ENCODE results near the gene CDCP2.
"Not testable (repeated sequence)": the region's sequence is repeated elsewhere in the genome, so short reads cannot be mapped to it uniquely, and the experiment has no call there.

Gene CDCP2

DNA sequence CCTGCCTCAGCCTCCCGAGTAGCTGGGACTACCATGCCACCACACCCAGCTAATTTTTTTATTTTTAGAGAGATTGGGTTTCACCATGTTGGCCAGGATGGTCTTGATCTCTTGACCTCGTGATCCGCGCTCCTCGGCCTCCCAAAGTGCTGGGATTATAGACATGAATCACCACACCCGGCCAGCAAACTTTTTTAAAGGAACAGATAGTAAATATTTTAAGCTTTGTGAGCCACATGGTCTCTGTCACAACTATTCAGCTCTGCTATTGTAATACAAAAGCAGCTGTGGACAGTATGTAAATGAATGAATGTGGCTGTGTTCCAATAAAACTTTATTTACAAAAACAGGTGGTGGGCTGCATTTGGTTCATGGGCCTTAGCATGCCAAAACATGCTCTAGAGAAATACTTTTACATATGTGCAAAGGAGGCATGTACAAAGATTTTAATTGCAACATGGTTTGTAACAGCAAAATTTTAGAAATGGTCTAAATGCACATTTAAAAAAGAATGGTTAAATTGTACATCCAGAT, 47.0 kb downstream of the CDCP2 start:
- H3K4me1 Mint-ChIP-seq (ENCODE audit: low read depth), result no peaks in the 10 kb centered on the region
- H3K36me3 Mint-ChIP-seq (ENCODE audit: low read depth), result peaks cover 13% of the 10 kb centered on the region
- H3K27ac Mint-ChIP-seq, result no peak overlapping the region
- no peaks in the 10 kb centered on the region for H3K27me3 Mint-ChIP-seq (ENCODE audit: low read depth)
- no peak overlapping the region for H3K4me3 Mint-ChIP-seq
- peaks cover 5% of the 10 kb centered on the region for H3K9me3 Mint-ChIP-seq

DNA sequence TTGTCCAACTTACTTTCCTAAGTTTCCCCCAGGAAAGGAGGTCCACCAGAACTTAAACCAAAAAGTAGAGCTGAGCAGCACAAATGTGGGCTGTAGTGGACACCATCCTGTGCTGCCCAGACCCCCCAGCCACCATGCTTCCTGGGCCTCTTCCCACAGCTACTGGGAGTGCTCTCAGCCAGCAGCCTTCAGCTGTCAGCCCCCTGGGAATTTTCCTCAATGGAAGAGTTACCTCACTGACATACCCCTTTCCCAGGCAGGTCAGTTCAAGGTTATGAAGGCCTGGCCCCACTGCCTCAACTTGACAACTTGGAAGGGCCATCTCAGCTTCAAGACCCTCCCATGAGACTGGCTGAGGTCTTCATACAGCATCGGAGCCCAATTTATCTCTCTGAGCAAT, 47.7 kb downstream of the CDCP2 start:
- no peak overlapping the region for H3K4me3 Mint-ChIP-seq
- no peaks in the 10 kb centered on the region for H3K4me1 Mint-ChIP-seq (ENCODE audit: low read depth)
- no peaks in the 10 kb centered on the region for H3K27me3 Mint-ChIP-seq (ENCODE audit: low read depth)
- H3K36me3 Mint-ChIP-seq (ENCODE audit: low read depth), result peaks cover 18% of the 10 kb centered on the region
- H3K27ac Mint-ChIP-seq, result no peak overlapping the region
- H3K9me3 Mint-ChIP-seq, result peaks cover 5% of the 10 kb centered on the region

DNA sequence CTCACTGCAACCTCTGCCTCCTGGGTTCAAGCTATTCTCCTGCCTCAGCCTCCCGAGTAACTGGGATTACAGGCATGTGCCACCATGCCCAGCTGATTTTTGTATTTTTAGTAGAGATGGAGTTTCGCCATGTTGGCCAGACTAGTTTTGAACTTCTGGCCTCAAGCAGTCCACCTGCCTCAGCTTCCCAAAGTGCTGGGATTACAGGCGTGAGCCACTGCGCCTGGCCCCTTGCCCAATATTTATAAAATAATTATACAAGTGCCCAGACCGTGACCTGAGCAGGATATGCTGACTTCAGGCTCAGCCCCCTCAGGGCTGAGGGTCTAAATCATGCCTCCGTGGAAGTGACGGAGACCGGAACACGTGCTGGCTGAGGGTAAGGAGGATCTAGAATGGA, 48.2 kb downstream of the CDCP2 start:
- not testable (repeated sequence) for H3K27me3 Mint-ChIP-seq (ENCODE audit: low read depth); H3K4me3 Mint-ChIP-seq; H3K27ac Mint-ChIP-seq; H3K9me3 Mint-ChIP-seq; H3K4me1 Mint-ChIP-seq (ENCODE audit: low read depth)
- H3K36me3 Mint-ChIP-seq (ENCODE audit: low read depth), result peaks cover 18% of the 10 kb centered on the region

DNA sequence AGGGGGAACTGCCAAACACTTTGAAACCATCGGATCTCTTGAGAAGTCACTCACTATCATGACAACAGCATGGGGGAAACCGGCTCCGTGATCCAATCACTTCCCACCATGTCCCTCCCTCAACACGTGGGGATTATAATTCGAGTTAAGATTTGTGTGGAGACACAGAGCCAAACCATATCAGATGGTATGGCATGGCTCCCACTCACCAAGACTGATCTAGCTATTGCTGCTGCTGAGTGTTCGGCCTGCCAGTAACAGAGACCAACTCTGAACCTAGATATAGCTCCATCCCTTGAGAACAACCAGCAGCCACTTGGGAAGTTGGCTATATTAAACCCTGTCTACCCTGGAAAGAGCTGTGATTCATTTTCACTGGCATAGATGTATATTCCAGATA, 49.4 kb downstream of the CDCP2 start:
- H3K36me3 Mint-ChIP-seq (ENCODE audit: low read depth), result peaks cover 23% of the 10 kb centered on the region
- H3K4me3 Mint-ChIP-seq, result no peak overlapping the region
- peaks cover 2% of the 10 kb centered on the region for H3K4me1 Mint-ChIP-seq (ENCODE audit: low read depth)
- peaks cover 5% of the 10 kb centered on the region for H3K9me3 Mint-ChIP-seq
- H3K27me3 Mint-ChIP-seq (ENCODE audit: low read depth), result no peaks in the 10 kb centered on the region
- H3K27ac Mint-ChIP-seq, result no peak overlapping the region

DNA sequence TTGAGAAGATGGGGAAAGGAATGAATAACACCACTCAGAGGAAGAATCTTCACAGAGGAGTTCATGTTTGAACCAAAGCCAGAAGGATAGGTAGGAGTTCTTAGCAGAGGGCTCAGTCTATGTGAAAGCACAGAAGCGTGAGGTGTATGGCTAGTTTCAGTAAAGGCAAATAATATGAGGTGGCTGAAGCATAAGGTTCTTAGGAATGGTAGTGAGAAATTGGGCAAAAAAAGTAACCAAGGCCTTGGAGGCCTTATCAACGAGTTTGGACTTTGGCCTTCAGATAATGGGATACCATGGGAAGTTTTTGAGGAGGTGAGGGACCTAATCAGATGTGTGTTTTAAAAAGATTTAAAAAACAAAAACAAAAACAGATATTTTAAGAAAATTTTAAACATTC, 52.3 kb downstream of the CDCP2 start:
- H3K36me3 Mint-ChIP-seq (ENCODE audit: low read depth), result peaks cover 30% of the 10 kb centered on the region
- H3K9me3 Mint-ChIP-seq, result peaks cover 5% of the 10 kb centered on the region
- H3K4me1 Mint-ChIP-seq (ENCODE audit: low read depth), result peaks cover 2% of the 10 kb centered on the region
- H3K27ac Mint-ChIP-seq, result no peak overlapping the region
- H3K27me3 Mint-ChIP-seq (ENCODE audit: low read depth), result no peaks in the 10 kb centered on the region
- no peak overlapping the region for H3K4me3 Mint-ChIP-seq

DNA sequence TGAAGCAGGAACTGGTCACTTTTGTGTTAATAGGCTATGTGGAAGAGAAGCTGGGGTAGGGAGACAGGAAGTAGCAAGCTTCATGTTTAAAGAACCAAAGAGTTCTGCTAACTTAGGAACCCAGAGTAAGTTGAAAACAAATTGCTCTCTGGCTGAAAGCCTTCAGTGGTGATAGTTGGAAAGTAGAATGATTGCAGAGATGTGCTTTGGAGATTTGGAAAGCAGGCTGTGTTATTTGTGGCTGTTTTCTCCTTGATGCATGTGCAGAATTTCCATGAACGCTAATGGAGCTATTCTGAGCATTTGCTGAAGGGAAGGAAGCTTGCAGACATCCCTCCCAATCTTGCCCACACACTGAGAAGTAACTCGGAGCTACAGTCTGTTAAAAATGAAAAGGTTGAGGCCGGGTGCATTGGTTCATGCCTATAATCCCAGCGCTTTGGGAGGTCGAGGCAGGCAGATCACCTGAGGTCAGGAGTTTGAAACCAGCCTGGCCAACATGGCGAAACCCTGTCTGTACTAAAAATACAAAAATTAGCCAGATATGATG, 53.7 kb downstream of the CDCP2 start:
- H3K27ac Mint-ChIP-seq, result no peak overlapping the region
- H3K27me3 Mint-ChIP-seq (ENCODE audit: low read depth), result no peaks in the 10 kb centered on the region
- H3K4me3 Mint-ChIP-seq, result no peak overlapping the region
- peaks cover 30% of the 10 kb centered on the region for H3K36me3 Mint-ChIP-seq (ENCODE audit: low read depth)
- peaks cover 2% of the 10 kb centered on the region for H3K4me1 Mint-ChIP-seq (ENCODE audit: low read depth)
- peaks cover 5% of the 10 kb centered on the region for H3K9me3 Mint-ChIP-seq

DNA sequence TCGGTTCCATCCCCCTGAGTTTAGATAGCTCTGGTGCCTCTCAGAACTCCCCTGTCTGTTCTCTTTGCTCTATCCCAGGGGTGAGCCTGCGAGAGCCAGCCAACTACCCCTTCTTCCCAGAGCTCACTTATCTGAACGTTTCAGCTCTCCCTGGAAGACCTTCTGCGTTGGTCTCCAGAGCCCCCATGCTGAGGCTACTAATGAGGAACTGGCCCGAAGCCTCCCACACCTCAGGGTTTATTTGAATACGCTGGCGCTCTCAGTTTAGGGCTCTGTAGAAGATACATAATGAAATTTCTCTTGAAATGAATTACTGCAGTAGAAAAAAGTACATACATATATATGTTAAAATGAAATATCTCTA, 55.9 kb downstream of the CDCP2 start:
- H3K27ac Mint-ChIP-seq, result no peak overlapping the region
- no peaks in the 10 kb centered on the region for H3K9me3 Mint-ChIP-seq
- H3K27me3 Mint-ChIP-seq (ENCODE audit: low read depth), result no peaks in the 10 kb centered on the region
- peaks cover 23% of the 10 kb centered on the region for H3K36me3 Mint-ChIP-seq (ENCODE audit: low read depth)
- peaks cover 2% of the 10 kb centered on the region for H3K4me1 Mint-ChIP-seq (ENCODE audit: low read depth)
- no peak overlapping the region for H3K4me3 Mint-ChIP-seq

DNA sequence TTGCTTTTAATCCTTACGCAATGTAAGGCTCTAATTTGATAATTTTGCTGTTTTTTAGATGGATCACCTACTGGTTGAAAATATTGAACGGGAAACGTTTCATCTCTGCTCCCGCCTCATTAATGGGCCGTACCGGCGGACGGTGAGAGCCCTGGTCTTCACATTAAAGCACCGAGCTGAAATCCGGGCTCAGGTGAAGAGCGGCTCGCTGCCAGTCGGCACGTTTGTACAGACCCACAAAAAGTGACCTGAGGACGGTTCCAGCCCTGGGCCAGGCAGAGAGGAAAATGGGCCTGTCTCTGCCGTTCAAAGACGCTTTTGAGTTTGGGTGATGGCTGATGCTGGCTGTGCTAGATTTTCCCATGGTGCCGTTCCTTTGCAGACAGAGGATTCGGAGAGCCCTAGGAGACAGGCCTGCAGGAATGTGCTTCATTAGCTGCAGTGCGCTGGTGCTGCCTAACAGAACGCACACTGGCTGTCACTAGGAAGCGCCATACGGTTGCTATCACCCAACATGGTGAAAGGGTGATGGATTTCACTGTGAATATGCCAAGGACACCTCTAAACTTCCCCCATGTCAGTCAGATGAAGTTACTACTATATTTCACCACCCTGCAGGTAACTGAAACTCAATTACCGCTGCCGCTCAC, 56.4 kb downstream of the CDCP2 start:
- peaks cover 2% of the 10 kb centered on the region for H3K4me1 Mint-ChIP-seq (ENCODE audit: low read depth)
- H3K36me3 Mint-ChIP-seq (ENCODE audit: low read depth), result peaks cover 25% of the 10 kb centered on the region
- no peaks in the 10 kb centered on the region for H3K27me3 Mint-ChIP-seq (ENCODE audit: low read depth)
- no peak overlapping the region for H3K4me3 Mint-ChIP-seq
- H3K27ac Mint-ChIP-seq, result no peak overlapping the region
- H3K9me3 Mint-ChIP-seq, result no peaks in the 10 kb centered on the region

DNA sequence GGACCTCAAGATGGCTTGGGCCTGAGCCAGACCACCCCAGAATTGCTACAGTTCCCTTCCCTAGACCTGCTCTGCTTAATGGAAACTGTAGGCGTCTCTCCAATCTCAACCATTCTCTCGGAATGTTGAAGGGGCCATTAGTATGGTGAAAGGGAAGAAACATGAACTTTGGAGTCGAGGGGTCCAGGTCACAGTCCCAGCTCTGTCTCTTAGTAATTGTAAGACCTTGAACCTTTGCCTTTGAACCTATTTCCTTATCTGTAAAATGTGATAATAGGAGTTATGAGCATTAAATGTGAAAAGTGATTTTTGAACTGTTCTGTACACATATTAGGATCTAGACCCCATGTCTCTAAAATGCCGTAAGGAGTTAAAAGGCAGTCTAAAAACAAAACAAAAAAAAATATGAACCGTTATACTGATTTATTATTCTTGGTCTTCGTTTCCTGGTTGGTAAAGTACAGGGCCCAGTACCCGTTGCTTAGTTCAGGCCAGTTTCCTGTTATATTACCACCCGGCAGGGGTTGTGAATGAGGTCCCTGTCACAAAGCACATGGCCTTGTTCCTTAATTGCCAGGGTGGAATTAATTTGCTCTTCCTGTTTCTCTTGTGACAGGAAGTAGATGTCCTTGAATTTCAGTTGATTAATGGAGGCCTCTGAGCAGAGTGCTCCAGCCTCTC, 57.1 kb downstream of the CDCP2 start:
- Mint-ChIP-seq H3K36me3 (ENCODE audit: low read depth) (peaks cover 21% of the 10 kb centered on the region), H3K9me3 (no peaks in the 10 kb centered on the region), H3K27me3 (ENCODE audit: low read depth) (no peaks in the 10 kb centered on the region), H3K27ac (no peak overlapping the region), H3K4me3 (no peak overlapping the region), H3K4me1 (ENCODE audit: low read depth) (peaks cover 2% of the 10 kb centered on the region)

DNA sequence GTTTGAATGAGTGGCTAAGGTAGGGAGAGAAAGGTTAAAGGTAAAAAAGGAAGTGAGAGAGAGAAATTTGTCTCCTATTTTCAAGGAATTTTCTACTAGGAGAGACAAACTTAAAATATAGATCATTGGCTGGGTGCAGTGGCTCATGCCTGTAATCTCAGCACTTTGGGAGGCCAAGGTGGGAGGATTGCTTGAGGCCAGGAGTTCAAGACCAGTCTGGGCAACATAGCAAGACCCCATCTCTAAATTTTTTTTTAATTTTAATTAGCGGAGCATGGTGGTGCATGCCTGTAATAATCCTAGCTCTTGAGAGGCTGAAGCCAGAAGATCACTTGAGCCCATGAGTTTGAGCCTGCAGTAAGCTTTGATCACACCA, 58.1 kb downstream of the CDCP2 start:
- not testable (repeated sequence) for H3K4me3 Mint-ChIP-seq; H3K9me3 Mint-ChIP-seq; H3K27ac Mint-ChIP-seq; H3K4me1 Mint-ChIP-seq (ENCODE audit: low read depth); H3K27me3 Mint-ChIP-seq (ENCODE audit: low read depth)
- peaks cover 15% of the 10 kb centered on the region for H3K36me3 Mint-ChIP-seq (ENCODE audit: low read depth)

DNA sequence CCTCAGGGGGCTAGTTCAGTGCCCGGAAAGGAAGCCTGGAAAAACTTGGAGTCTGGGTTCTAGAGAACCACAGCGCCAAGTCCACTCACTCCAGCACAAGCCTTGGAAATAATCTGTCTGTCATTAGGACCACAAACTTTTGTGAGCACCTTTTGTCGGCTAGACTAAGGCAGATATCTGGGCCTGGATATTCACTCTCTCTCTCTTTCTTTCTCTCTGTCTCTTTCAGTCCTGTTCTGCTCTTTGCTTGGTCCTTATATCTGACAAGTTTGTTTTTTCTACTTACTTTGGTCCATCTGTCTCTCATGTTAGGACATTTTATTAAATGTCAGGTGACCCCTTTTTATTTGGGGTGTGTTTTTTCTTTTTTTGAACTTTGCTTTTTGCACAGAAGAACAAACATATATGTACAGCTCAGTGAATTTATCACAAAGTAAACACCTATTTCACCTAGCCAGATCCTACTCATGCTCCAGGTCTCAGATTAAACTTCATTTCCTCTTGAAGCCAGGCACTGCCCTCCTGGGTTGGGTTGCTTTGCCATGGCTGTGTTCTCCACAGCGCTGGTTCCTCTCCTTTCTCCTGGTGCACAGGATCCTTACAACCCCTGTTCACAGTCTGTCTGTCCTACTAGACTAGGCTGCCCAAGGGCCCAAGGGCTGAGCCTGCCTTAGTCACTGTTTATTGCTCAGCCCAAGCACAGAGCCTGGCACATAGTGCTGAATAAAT, 58.6 kb downstream of the CDCP2 start:
- Mint-ChIP-seq H3K27me3 (ENCODE audit: low read depth) (no peaks in the 10 kb centered on the region), H3K36me3 (ENCODE audit: low read depth) (peaks cover 17% of the 10 kb centered on the region), H3K9me3 (no peaks in the 10 kb centered on the region), H3K4me1 (ENCODE audit: low read depth) (peaks cover 2% of the 10 kb centered on the region), H3K27ac (no peak overlapping the region), H3K4me3 (no peak overlapping the region)

DNA sequence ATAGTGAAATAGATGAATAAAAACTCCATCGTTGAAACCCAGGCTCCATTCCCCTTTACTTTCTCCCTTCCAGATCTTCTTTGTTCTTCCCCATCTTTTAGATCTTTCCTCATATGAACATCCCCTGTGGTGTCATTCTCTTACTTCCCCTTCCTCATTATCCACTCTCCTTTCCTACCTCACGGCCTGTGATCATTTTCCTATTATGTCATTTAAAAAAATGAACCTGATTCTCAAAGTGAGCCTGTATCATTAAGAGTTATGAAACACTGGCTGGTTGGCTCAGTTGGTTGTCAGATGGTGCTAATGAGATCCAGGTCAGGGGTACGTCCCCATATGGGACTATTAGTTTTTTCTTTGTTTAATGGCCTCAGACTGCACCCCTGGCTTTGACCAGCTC, 61.1 kb downstream of the CDCP2 start:
- Mint-ChIP-seq H3K27me3 (ENCODE audit: low read depth) (no peaks in the 10 kb centered on the region), H3K36me3 (ENCODE audit: low read depth) (peaks cover 9% of the 10 kb centered on the region), H3K9me3 (no peaks in the 10 kb centered on the region), H3K4me1 (ENCODE audit: low read depth) (peaks cover 2% of the 10 kb centered on the region), H3K27ac (no peak overlapping the region), H3K4me3 (no peak overlapping the region)

DNA sequence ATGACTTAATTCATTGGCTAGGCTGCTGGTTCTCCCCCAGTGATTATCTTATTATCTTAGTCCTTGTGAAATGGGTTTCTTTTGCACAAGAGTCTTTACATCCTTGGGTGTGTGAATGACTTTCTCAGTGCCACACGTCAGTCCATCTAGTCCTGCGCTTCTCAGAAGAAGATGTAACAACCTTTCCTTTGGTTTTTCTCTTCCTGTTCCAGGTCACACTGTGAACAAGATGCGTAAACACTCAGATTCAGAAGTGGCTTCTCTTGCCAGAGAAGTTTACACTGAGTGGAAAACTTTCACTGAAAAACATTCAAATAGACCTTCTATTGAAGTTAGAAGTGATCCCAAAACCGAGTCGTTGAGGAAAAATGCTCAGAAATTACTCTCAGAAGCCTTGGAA, 64.4 kb downstream of the CDCP2 start:
- Mint-ChIP-seq H3K36me3 (ENCODE audit: low read depth) (peaks cover 6% of the 10 kb centered on the region), H3K4me3 (no peak overlapping the region), H3K4me1 (ENCODE audit: low read depth) (peaks cover 2% of the 10 kb centered on the region)

DNA sequence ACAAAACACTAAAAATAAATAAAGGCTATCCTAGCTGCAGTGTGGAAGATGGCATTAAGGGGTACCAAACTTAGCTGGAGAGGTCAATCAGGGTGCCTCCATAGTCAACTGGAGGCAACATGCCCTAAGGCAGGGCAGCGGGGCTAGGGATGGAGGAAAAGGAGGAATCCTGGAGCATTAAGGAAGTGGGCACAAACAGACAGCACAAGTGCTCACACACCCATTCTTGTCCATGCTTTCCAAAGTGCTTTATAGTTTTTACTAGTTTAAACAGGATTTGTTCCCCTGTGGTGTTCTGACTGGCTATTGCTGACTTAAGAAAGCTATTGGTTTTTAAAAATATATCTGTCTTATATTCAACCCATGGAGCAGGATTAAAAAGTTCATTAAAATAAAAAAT, 66.0 kb downstream of the CDCP2 start:
- no peaks in the 10 kb centered on the region for H3K9me3 Mint-ChIP-seq
- H3K27me3 Mint-ChIP-seq (ENCODE audit: low read depth), result no peaks in the 10 kb centered on the region
- no peak overlapping the region for H3K27ac Mint-ChIP-seq
- H3K36me3 Mint-ChIP-seq (ENCODE audit: low read depth), result peaks cover 6% of the 10 kb centered on the region
- H3K4me3 Mint-ChIP-seq, result no peak overlapping the region
- H3K4me1 Mint-ChIP-seq (ENCODE audit: low read depth), result peaks cover 2% of the 10 kb centered on the region

More for the DNA sequence above, 64.4 kb downstream of the CDCP2 start:
- no peak overlapping the region for H3K27ac Mint-ChIP-seq
- no peaks in the 10 kb centered on the region for H3K27me3 Mint-ChIP-seq (ENCODE audit: low read depth)
- no peaks in the 10 kb centered on the region for H3K9me3 Mint-ChIP-seq

DNA sequence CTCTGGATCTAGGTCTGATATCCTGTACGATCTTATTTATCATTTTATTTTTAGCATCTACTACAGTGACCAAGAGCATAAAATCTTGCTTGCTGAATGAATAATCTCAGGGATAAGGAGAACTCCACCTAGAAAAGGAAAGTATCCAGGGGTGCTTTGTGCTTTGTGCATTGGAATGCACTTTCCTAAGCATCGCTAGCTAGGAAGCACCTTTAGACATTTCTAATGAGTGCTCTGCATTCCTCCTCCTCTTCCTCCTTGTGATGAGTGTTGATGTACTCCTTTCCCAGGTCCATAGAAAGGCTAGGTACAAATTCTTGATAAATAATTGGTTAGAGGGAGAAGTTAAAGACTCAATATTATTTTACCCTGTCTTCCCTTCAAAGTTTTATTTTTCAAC, 68.0 kb downstream of the CDCP2 start:
- H3K27ac Mint-ChIP-seq, result no peak overlapping the region
- H3K4me3 Mint-ChIP-seq, result no peak overlapping the region
- H3K27me3 Mint-ChIP-seq (ENCODE audit: low read depth), result no peaks in the 10 kb centered on the region
- no peaks in the 10 kb centered on the region for H3K9me3 Mint-ChIP-seq
- peaks cover 6% of the 10 kb centered on the region for H3K4me1 Mint-ChIP-seq (ENCODE audit: low read depth)
- H3K36me3 Mint-ChIP-seq (ENCODE audit: low read depth), result peaks cover 6% of the 10 kb centered on the region

Measured in T-helper 1 cell treated with Interleukin-12 subunit alpha and Interleukin-12 subunit beta and Interleukin-4 antibody, amounts not matched to agents 30 μg/mL and 1 μg/mL, for 36 hours (primary cell).